ENCODE results near the gene HDLBP.

Gene HDLBP

DNA sequence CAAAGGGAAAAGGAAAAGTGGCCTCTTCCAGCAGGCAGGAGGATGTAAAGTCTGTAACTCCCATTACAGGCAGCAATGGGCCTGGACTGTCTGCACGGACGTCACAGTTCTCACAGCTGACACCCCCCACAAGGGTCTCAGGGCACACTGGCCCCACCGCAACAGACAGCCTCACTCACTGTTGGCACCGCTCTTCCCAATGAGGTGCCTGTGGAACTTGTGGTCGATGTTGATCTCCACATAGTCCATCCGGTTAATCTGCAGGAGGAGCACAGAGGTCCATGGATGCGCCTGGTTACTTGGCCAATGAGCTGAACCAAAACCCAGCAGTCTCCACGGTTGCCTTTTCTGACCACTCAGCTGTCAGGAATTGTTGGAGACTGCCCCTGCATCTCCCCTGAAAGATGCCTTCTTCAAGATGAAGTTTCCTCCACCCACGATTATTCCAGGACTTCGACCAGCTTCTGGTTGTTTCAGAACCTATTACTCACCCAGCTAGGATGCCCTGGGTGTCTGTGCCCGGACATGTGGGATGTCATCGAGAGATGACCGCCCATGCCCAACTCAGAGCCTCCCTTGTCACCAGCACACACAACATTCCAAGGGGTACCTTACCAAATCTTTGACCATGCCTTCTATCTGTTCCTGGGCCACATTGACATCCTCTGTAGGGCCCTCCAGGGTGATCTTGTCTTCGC is 62.5 kb downstream of the HDLBP start:
- ATAC-seq = no peak
- no peak for TF ChIP-seq RARB (CRISPR knock-in tag; IDR thresholded peaks at IDR 0.05)
- no peak for TF ChIP-seq TOX (CRISPR knock-in tag; IDR thresholded peaks at IDR 0.05; ENCODE audit: borderline replicate concordance)
- no peak for TF ChIP-seq ZNF70 (CRISPR knock-in tag; IDR thresholded peaks at IDR 0.05)
- TF ChIP-seq TCF4 (CRISPR knock-in tag; IDR thresholded peaks at IDR 0.05; ENCODE audit: borderline replicate concordance) = no peak
- no peak for TF ChIP-seq CREB5 (CRISPR knock-in tag; IDR thresholded peaks at IDR 0.05; ENCODE audit: low read depth)
- no peak for TF ChIP-seq ZNF8 (CRISPR knock-in tag; IDR thresholded peaks at IDR 0.05)
- TF ChIP-seq PPARA (CRISPR knock-in tag; IDR thresholded peaks at IDR 0.05; ENCODE audit: borderline replicate concordance) = no peak
- no peak for TF ChIP-seq BACH2 (CRISPR knock-in tag; IDR thresholded peaks at IDR 0.05; ENCODE audit: borderline replicate concordance)
- no peak for TF ChIP-seq ZC3H10 (CRISPR knock-in tag; IDR thresholded peaks at IDR 0.05)

- TF ChIP-seq GLIS3 (CRISPR knock-in tag; IDR thresholded peaks at IDR 0.05) (no peak), CSDC2 (CRISPR knock-in tag; IDR thresholded peaks at IDR 0.05) (no peak), ZNF70 (CRISPR knock-in tag; IDR thresholded peaks at IDR 0.05) (no peak), ZNF8 (CRISPR knock-in tag; IDR thresholded peaks at IDR 0.05) (no peak), ESRRG (CRISPR knock-in tag; IDR thresholded peaks at IDR 0.05) (no peak), TOX (CRISPR knock-in tag; IDR thresholded peaks at IDR 0.05; ENCODE audit: borderline replicate concordance) (no peak), CREB5 (CRISPR knock-in tag; IDR thresholded peaks at IDR 0.05; ENCODE audit: low read depth) (no peak), TCF4 (CRISPR knock-in tag; IDR thresholded peaks at IDR 0.05; ENCODE audit: borderline replicate concordance) (no peak), SNAI2 (CRISPR knock-in tag; IDR thresholded peaks at IDR 0.05) (no peak), RARB (CRISPR knock-in tag; IDR thresholded peaks at IDR 0.05) (no peak), ZFP3 (CRISPR knock-in tag; IDR thresholded peaks at IDR 0.05) (no peak), PPARA (CRISPR knock-in tag; IDR thresholded peaks at IDR 0.05; ENCODE audit: borderline replicate concordance) (no peak), ZC3H10 (CRISPR knock-in tag; IDR thresholded peaks at IDR 0.05) (no peak), ISL1 (CRISPR knock-in tag; IDR thresholded peaks at IDR 0.05) (no peak), OSR1 (CRISPR knock-in tag; IDR thresholded peaks at IDR 0.05) (no peak), ARNTL (CRISPR knock-in tag; IDR thresholded peaks at IDR 0.05; ENCODE audit: borderline replicate concordance, low read depth) (no peak)
- TF ChIP-seq, protein P1, sequence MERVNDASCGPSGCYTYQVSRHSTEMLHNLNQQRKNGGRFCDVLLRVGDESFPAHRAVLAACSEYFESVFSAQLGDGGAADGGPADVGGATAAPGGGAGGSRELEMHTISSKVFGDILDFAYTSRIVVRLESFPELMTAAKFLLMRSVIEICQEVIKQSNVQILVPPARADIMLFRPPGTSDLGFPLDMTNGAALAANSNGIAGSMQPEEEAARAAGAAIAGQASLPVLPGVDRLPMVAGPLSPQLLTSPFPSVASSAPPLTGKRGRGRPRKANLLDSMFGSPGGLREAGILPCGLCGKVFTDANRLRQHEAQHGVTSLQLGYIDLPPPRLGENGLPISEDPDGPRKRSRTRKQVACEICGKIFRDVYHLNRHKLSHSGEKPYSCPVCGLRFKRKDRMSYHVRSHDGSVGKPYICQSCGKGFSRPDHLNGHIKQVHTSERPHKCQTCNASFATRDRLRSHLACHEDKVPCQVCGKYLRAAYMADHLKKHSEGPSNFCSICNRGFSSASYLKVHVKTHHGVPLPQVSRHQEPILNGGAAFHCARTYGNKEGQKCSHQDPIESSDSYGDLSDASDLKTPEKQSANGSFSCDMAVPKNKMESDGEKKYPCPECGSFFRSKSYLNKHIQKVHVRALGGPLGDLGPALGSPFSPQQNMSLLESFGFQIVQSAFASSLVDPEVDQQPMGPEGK (CRISPR knock-in tag; IDR thresholded peaks at IDR 0.05; ENCODE audit: borderline replicate concordance) = no peak
- TF ChIP-seq, protein P2, sequence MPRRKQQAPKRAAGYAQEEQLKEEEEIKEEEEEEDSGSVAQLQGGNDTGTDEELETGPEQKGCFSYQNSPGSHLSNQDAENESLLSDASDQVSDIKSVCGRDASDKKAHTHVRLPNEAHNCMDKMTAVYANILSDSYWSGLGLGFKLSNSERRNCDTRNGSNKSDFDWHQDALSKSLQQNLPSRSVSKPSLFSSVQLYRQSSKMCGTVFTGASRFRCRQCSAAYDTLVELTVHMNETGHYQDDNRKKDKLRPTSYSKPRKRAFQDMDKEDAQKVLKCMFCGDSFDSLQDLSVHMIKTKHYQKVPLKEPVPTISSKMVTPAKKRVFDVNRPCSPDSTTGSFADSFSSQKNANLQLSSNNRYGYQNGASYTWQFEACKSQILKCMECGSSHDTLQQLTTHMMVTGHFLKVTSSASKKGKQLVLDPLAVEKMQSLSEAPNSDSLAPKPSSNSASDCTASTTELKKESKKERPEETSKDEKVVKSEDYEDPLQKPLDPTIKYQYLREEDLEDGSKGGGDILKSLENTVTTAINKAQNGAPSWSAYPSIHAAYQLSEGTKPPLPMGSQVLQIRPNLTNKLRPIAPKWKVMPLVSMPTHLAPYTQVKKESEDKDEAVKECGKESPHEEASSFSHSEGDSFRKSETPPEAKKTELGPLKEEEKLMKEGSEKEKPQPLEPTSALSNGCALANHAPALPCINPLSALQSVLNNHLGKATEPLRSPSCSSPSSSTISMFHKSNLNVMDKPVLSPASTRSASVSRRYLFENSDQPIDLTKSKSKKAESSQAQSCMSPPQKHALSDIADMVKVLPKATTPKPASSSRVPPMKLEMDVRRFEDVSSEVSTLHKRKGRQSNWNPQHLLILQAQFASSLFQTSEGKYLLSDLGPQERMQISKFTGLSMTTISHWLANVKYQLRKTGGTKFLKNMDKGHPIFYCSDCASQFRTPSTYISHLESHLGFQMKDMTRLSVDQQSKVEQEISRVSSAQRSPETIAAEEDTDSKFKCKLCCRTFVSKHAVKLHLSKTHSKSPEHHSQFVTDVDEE (CRISPR knock-in tag; IDR thresholded peaks at IDR 0.05) = no peak
- ATAC-seq = no peak
Measured at GRCh38 chr2:241249654-241250053, 65.8 kb downstream of the HDLBP start.

DNA sequence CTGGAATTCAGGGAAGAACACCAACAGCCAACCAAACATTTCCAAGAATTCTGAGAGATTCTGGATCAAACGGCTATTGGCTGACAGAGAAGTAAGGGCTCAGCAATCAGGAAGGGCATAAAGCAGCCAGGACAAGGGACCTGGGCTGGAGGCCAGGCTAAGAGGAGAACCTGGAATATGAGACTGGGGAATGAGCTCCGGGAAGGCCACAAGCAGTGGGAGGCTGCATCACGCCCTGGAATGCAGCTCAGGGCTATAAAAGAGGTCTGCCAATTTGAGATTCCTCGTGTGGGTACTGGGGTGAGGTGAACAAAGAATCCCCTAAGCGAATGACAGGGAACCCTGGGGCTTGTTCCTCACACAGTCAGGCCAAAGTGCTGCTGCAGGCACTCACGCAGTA is 66.6 kb downstream of the HDLBP start:
- no peak for ATAC-seq
- no peak for TF ChIP-seq BACH2 (CRISPR knock-in tag; IDR thresholded peaks at IDR 0.05; ENCODE audit: borderline replicate concordance)
- TF ChIP-seq GLIS3 (CRISPR knock-in tag; IDR thresholded peaks at IDR 0.05) = no peak
- no peak for TF ChIP-seq ZNF8 (CRISPR knock-in tag; IDR thresholded peaks at IDR 0.05)
- TF ChIP-seq ESRRG (CRISPR knock-in tag; IDR thresholded peaks at IDR 0.05) = no peak
- no peak for TF ChIP-seq PPARA (CRISPR knock-in tag; IDR thresholded peaks at IDR 0.05; ENCODE audit: borderline replicate concordance)
- TF ChIP-seq ZFP30 (CRISPR knock-in tag; IDR thresholded peaks at IDR 0.05) = no peak
- no peak for TF ChIP-seq TCF4 (CRISPR knock-in tag; IDR thresholded peaks at IDR 0.05; ENCODE audit: borderline replicate concordance)
- TF ChIP-seq TOX (CRISPR knock-in tag; IDR thresholded peaks at IDR 0.05; ENCODE audit: borderline replicate concordance) = no peak
- TF ChIP-seq ZFP3 (CRISPR knock-in tag; IDR thresholded peaks at IDR 0.05) = no peak
- no peak for TF ChIP-seq ZNF70 (CRISPR knock-in tag; IDR thresholded peaks at IDR 0.05)
- no peak for TF ChIP-seq OSR1 (CRISPR knock-in tag; IDR thresholded peaks at IDR 0.05)
- TF ChIP-seq, protein P3, sequence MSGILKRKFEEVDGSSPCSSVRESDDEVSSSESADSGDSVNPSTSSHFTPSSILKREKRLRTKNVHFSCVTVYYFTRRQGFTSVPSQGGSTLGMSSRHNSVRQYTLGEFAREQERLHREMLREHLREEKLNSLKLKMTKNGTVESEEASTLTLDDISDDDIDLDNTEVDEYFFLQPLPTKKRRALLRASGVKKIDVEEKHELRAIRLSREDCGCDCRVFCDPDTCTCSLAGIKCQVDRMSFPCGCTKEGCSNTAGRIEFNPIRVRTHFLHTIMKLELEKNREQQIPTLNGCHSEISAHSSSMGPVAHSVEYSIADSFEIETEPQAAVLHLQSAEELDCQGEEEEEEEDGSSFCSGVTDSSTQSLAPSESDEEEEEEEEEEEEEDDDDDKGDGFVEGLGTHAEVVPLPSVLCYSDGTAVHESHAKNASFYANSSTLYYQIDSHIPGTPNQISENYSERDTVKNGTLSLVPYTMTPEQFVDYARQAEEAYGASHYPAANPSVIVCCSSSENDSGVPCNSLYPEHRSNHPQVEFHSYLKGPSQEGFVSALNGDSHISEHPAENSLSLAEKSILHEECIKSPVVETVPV (CRISPR knock-in tag; IDR thresholded peaks at IDR 0.05) = no peak
- no peak for TF ChIP-seq ISL1 (CRISPR knock-in tag; IDR thresholded peaks at IDR 0.05)
- TF ChIP-seq, protein P2 (CRISPR knock-in tag; IDR thresholded peaks at IDR 0.05) = no peak
- no peak for TF ChIP-seq ZNF565 (CRISPR knock-in tag; conservative IDR thresholded peaks at IDR 0.05; ENCODE audit: low read depth)
- no peak for TF ChIP-seq SNAI2 (CRISPR knock-in tag; IDR thresholded peaks at IDR 0.05)
- TF ChIP-seq CSDC2 (CRISPR knock-in tag; IDR thresholded peaks at IDR 0.05) = no peak
- TF ChIP-seq CREB5 (CRISPR knock-in tag; IDR thresholded peaks at IDR 0.05; ENCODE audit: low read depth) = no peak
